ENCODE measurements around the gene MXRA5.

Gene MXRA5

GRCh38 chrX:3263681-3264126 lies 82.7 kb downstream of the MXRA5 start:
- DNase-seq = no peak

GRCh38 chrX:3262901-3263300 lies 83.6 kb downstream of the MXRA5 start:
- H3K36me3 ChIP-seq = no peaks in the 10 kb centered on the region
- TF ChIP-seq CTCF (IDR thresholded peaks at IDR 0.05; ENCODE audit: low read depth, low read length) = no peak
- DNase-seq = no peak

More at GRCh38 chrX:3263681-3264126, 82.7 kb downstream of the MXRA5 start:
- Histone ChIP-seq H3K4me1 (no peaks in the 10 kb centered on the region), H3K4me3 (ENCODE audit: low read depth, low read length) (no peak overlapping the region), H3K9me3 (no peaks in the 10 kb centered on the region), H3K27me3 (no peaks in the 10 kb centered on the region), H3K36me3 (no peaks in the 10 kb centered on the region)
- TF ChIP-seq CTCF (IDR thresholded peaks at IDR 0.05; ENCODE audit: low read depth, low read length) = no peak

More at GRCh38 chrX:3262901-3263300, 83.6 kb downstream of the MXRA5 start:
- H3K4me1 ChIP-seq = no peaks in the 10 kb centered on the region
- no peak overlapping the region for H3K4me3 ChIP-seq (ENCODE audit: low read depth, low read length)
- H3K27me3 ChIP-seq = no peaks in the 10 kb centered on the region
- no peaks in the 10 kb centered on the region for H3K9me3 ChIP-seq

Data from BE2C (cell line).